Measurements from ENCODE around the gene LARGE1.

GRCh38 chr22:33631777-33632176 is 288.5 kb downstream of the LARGE1 start:
- TF ChIP-seq CTCF (IDR thresholded peaks at IDR 0.05), result no peak
- TF ChIP-seq ZFX (IDR thresholded peaks at IDR 0.05; ENCODE audit: borderline replicate concordance), result no peak
